HT1080 (cell line): ENCODE measurements around the gene PRSS38. TPM values are rescaled to one million over a fixed set of nuclear protein-coding genes. Genes with fewer than 3 reads are reported as not detected.

Experiments used
- DNase-seq: peaks from one replicate; pipeline ENCODE4 v3.0.0-alpha.2; 2015; ENCODE audit warnings: low read depth
- total RNA-seq: library from RNA; depleted of rRNA; stranded (reverse); fragments of >200 nt; shearing (Covaris generic); gene quantifications from 2 replicates; pipeline ENCODE4 v1.2.3, GENCODE V29; 2014

PRSS38 gene
- total RNA-seq, 1 experiment from 2014 or later: not detected

GRCh38 chr1:227778401-227778947, 37.0 kb upstream of the PRSS38 start:
- peak; percentile 47 for DNase-seq

DNA sequence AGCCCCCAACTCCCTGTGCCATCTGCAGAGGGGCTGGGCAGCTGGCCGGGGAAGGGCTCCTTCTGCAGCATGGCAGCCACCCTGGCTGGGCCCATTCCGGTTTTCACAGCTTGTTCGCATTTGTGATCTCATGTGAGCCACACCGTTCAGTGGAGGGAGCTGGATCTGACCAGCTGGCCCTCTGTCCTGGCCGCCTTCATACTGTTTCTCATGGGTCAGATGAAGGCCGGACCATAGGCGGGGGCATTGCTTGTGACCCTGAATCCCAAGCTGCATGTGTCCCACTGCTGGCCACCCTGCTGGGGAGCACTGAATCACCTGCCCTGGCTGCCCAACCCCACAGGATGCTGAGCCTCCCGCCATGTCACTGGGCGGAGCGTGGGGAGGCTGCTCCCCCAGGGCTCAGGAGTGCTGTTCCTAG, 36.4 kb upstream of the PRSS38 start:
- no peak for DNase-seq

GRCh38 chr1:227779685-227780084, 35.8 kb upstream of the PRSS38 start:
- no peak for DNase-seq

DNA sequence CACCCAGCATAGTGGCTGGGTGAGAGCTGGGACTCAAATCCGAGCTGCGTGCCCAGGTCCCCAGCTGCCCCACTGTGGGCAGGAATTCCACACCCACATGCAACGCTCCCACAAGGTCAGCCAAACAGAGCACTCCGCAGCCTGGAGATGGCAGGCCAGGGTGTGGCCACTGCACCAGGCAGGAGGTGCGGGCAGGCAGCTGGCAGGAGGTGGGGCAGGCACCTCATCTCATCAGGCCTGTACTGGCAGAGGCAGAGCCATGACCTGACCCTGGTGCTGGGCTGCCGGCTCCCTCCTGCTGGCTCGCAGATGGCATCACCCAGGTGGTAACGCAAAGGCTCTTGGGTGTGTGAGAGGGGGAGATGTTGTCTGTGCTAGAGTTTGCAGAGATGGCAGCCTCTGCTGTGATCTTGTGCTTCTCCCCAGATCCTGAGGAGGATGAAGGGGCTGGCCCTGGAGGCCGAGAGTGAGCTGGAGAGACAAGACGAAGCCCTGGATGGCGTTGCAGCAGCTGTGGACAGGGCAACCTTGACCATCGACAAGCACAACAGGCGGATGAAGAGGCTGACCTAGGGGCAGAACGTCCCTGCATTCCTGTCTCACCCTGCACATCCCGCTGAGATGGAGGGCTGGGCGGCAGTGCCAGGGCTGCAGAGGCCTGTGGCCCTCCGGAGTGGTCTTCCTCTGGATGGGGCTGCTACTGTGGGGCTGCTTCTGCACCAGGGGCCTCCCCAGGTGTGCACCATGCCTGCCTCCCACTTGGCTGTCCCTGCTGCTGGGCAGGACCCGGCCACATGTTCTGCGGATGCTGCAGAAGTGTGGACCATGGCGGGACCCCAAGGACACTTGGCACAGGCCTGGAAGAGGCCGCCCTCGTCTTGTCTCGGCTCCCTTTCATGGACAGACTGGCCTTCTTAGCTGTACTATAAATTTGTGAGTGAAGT, 35.1 kb upstream of the PRSS38 start:
- DNase-seq: no peak

- DNase-seq: no peak
Observed at GRCh38 chr1:227781314-227781930, 34.1 kb upstream of the PRSS38 start.

DNA sequence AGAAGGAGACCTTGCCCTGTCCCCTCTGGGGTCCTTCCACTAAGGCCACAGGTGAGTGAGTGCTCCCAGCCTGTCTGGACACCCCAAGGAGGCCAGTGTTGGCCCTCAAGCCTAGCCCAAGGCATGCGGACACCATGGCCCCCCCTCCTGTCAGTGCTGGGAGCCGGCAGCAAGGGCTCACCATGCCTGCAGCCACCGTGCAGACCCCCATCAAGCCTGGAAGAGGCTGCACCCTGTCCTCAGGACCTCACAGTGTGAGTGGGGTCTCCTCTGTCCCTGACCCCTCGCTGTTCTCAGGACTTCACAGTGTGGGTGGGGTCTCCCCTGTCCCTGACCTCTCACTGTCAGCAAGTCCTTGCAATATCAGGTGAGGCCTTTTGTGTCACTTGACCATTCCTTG, 33.2 kb upstream of the PRSS38 start:
- DNase-seq: no peak

GRCh38 chr1:227785094-227785804, 30.2 kb upstream of the PRSS38 start:
- DNase-seq: no peak

DNA sequence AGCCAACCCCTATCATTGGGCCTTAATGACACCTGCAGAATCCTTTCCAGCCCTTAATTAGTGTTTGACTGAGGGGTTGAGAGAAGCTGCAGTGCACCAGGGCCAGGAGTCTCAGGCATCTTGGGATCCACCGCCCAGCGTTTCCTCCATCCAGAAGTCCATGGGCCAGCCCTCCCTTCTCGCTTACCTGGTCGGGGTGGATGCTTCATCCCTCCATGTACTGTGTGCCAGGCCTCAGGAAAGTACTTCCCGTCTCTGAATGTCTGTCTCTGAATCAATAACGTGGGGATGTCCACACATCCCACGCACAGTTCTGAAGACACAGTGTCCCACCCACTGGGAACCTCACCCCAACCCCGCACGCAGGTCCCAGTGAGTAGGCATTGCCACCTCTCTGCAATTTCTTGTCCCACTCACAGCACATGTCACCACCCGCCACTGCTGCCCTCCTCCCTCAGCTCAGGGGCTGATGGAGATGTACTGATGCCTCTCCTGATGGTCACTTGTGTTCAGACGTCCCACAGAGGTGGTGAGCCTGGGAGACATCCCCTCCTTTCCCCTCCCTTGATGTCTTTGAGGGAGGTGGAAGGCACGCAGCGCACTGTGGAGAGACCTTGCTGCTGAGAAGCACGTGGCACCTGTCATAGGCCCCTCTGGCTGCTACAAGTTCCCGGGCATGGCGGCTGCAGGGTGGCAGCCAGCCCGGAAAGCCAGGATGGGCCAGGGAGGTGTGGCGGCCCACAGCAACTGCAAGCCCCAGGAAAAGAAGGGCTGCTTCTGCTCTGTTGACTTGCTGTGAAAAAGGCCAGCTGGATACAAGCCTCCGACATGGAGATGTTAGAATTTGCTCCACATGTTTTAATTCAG, 29.4 kb upstream of the PRSS38 start:
- no peak for DNase-seq

DNA sequence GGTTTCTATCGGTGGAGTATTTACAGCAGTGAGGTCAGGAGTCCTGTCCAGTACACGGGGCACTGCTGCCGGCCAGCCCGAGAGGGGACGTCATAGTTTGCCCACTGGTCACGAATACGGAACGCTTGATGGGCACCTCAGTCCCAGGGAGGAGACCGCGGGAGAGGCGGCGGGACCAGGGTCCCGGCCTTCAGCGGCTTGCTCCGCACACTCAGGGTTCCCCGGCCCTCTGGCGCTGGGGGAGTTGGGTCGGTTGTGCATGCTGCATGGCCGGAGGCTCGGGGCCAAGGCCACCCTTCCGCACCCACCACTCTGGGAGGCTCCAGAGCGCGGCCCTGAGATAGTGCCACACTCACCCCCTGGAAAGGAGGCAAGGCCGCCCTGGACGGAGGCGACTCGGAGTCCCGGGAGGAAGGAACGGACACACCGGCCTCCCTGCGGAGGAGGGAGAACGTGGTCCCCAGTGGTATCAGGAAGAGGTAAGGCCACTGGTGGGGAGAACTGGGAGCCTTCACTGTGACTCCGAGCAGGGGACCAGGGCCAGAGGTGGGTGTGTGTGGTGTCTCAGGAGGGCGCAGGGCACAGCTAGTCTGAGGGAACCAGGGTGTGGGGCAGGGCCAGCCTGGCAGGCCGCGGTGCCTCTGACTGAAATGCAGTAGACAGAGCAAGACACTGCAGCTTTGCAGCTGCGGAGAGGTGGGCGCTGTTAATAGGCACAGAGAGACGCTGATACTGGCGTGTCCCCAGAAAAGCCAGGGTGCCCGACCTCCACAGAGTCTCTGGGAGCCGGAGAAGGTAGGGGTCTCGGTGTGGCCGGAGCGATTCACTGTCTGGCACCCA, 28.6 kb upstream of the PRSS38 start:
- DNase-seq: no peak

- DNase-seq: peak; percentile 72
Observed at GRCh38 chr1:227787513-227788270, 27.8 kb upstream of the PRSS38 start.

DNA sequence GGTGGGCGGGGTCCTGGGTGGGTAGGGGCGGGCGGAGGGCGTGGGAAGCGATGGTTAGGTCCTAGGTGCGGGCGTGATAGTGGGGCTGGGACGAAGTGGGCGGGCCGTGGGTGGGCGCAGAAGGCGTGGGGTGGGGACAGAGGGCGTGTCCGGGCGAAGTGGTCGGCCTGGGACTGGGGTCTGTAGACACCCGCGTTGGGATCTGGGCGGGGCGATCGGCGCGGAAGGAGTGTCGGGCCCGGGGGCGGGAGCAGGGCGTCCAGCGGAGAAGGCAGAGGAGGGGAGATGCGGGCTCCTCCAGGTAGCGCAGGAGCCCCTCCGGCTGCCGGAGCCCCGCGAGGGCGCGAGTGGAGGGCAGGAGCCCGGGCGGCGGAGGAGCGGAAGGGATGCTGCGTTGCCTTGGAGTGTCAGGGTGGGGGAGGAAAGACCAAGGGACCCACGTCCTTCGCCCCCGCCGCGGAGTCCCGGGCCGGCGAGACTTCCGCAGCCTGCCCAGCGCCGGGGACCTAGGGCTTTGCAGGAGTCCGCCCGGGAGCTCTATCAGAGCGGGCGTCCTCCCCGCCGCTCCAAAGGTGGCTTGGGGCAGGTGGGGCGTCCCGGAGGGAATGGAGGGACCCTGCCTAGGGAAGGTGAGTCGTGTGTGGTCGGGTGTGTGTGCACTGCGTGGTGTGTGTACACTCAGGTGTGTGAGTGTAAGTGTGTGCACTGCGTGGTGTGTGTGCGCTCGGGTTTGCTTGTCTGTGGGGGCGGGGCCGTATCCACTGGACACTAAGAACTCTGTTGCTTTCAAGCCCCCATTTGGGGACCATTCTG, 27.0 kb upstream of the PRSS38 start:
- peak; percentile 26 for DNase-seq

- no peak for DNase-seq
Observed at GRCh38 chr1:227789084-227790033, 26.1 kb upstream of the PRSS38 start.

DNA sequence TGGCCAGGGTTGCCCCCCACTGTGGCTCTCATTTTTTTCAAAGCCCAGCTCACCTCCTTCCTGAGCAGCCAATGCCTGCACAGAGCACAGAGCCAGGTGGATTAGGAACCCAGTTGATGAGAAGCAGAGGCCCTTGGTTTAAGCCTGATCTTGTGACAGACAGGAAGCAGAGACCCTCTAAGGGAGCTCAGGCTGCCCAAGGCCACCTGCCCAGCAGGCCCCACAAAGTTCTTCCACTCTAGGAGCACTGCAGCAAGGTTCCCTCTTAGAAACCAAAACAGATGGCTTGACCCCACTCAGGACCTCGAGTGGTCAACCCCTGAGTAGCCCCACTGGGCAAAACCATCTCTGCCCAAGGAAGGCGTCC, 25.5 kb upstream of the PRSS38 start:
- no peak for DNase-seq

- DNase-seq: no peak
Observed at GRCh38 chr1:227790868-227791267, 24.6 kb upstream of the PRSS38 start.

DNA sequence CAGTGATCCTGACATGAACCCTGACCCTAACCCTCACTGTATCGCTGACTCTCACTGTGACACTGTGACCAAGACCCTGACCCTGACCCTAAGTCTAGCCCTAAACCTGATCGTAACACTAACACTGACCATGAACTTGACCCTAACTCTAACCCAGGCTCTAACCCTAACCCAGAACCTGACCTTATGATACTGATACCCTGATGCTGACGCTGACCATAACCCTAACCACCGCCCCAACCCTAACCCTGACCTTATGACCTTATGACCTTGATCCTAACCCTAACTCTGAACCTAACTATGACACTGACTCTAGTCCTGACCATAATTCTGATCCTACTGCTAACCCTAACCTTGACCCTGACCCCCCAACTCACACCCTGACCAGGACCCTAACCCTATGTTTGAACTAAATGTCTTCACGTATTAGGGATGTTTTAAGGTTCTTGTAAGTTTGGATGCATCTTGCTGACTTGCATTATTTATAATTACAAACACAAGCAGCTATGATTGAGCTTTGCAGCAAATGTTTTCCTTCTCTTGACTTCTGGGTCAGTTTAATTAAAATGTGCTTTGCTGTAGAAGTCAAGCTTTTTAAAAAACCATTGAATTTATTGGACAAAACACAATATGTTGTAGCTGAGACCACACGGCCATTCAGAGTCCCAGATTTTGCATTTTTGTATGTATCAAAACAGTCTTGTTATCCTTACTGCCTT, 23.9 kb upstream of the PRSS38 start:
- no peak for DNase-seq
